SHP77 treated with DMSO at 0.1 percent for 48 hours (cell line): Measurements from ENCODE around the gene HEATR5B.
"Not testable (repeated sequence)": the region's sequence is repeated elsewhere in the genome, so short reads cannot be mapped to it uniquely, and the experiment has no call there.

Experiments used
- DNase-seq: peaks from one replicate; lab custom pipeline; 2025; lab: John Stamatoyannopoulos, UW

HEATR5B gene

DNA sequence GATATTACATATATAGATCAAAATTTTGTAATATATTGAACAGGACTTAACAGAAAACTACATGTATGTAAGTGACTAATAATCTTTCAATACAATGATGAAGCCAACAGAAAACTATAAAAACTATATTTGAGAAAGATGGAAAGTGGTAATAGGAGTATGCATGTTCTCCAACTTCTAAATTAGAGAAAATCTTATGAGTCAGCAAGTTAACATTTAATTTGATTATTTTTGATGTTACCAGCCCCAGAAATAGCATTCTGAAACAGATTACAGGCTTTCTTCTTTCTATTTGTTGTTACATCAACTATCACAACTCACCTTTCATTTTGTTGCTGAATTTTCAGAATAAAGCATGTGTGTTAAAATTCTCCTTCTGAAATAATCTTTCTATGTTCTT, 147.6 kb downstream of the HEATR5B start:
- not testable (repeated sequence) for DNase-seq

DNA sequence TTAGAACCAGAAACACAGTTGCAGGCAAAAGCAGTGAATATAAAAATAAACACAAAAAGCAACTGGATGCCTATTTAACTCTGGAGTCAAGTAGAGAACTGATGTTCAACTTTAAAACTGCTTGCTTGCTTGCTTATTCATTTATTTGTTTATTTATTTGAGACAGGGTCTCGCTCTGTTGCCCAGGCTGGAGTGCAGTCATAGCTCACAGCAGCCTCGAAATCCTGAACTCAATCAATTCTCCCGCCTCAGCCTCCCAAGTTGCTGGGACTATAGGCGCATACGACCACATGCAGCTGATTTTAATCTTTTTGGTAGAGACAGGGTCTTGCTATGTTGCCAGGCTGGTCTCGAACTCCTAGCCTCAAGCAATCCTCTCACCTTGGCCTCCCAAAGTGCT, 152.5 kb downstream of the HEATR5B start:
- DNase-seq = not testable (repeated sequence)
